Measurements from ENCODE around the gene SLC6A6.

Gene SLC6A6

GRCh38 chr3:14422016-14422963 lies 19.9 kb downstream of the SLC6A6 start:
- DNase-seq (ENCODE audit: low spot score), result no peak

GRCh38 chr3:14423197-14423743 lies 20.9 kb downstream of the SLC6A6 start:
- DNase-seq (ENCODE audit: low spot score), result no peak

GRCh38 chr3:14423963-14424362 lies 21.6 kb downstream of the SLC6A6 start:
- no peak for DNase-seq (ENCODE audit: low spot score)

GRCh38 chr3:14424711-14425580 lies 22.5 kb downstream of the SLC6A6 start:
- DNase-seq (ENCODE audit: low spot score), result no peak

- no peak for DNase-seq (ENCODE audit: low spot score)
Observed at GRCh38 chr3:14425581-14426304, 23.3 kb downstream of the SLC6A6 start.

GRCh38 chr3:14426305-14426620 lies 23.9 kb downstream of the SLC6A6 start:
- DNase-seq (ENCODE audit: low spot score), result no peak

GRCh38 chr3:14428087-14429033 lies 26.0 kb downstream of the SLC6A6 start:
- DNase-seq (ENCODE audit: low spot score), result peak; percentile 57

GRCh38 chr3:14429237-14429636 lies 26.8 kb downstream of the SLC6A6 start:
- DNase-seq (ENCODE audit: low spot score), result no peak

GRCh38 chr3:14429640-14430039 lies 27.2 kb downstream of the SLC6A6 start:
- no peak for DNase-seq (ENCODE audit: low spot score)

GRCh38 chr3:14430053-14430452 lies 27.6 kb downstream of the SLC6A6 start:
- DNase-seq (ENCODE audit: low spot score), result no peak

GRCh38 chr3:14430706-14431451 lies 28.5 kb downstream of the SLC6A6 start:
- DNase-seq (ENCODE audit: low spot score), result no peak

GRCh38 chr3:14431452-14431916 lies 29.1 kb downstream of the SLC6A6 start:
- DNase-seq (ENCODE audit: low spot score), result no peak

GRCh38 chr3:14431917-14432834 lies 29.8 kb downstream of the SLC6A6 start:
- DNase-seq (ENCODE audit: low spot score), result peak; percentile 42

GRCh38 chr3:14433106-14433505 lies 30.7 kb downstream of the SLC6A6 start:
- no peak for DNase-seq (ENCODE audit: low spot score)

GRCh38 chr3:14434126-14434497 lies 31.7 kb downstream of the SLC6A6 start:
- no peak for DNase-seq (ENCODE audit: low spot score)

GRCh38 chr3:14434498-14435151 lies 32.2 kb downstream of the SLC6A6 start:
- peak; percentile 80 for DNase-seq (ENCODE audit: low spot score)

GRCh38 chr3:14435175-14436014 lies 33.0 kb downstream of the SLC6A6 start:
- DNase-seq (ENCODE audit: low spot score), result no peak

- DNase-seq (ENCODE audit: low spot score), result no peak
Observed at GRCh38 chr3:14436954-14437281, 34.5 kb downstream of the SLC6A6 start.

Data from cerebellar cortex (tissue), 1 donor.